Breast epithelium (tissue), 3 donors: ENCODE data around the gene PDPK1.
"Not testable (repeated sequence)": the region's sequence is repeated elsewhere in the genome, so short reads cannot be mapped to it uniquely, and the experiment has no call there.

Experiments used
- POLR2AphosphoS5 ChIP-seq, 3 donors: sonication (generic); formaldehyde crosslinking; IDR thresholded peaks; one replicate each; pipeline ENCODE4 v1.6.1; 2017; ENCODE audit warnings: antibody characterized with exemption in 3 of 3
- TF ChIP-seq, protein P1 (sequence below), 3 donors: fragments of 450-650 bp; IDR thresholded peaks; one replicate each; pipeline ENCODE4 v1.5.1; 2016 to 2017; ENCODE audit warnings: antibody characterized with exemption in 3 of 3, mild to moderate bottlenecking in 3 of 3, moderate library complexity in 3 of 3

DNA sequence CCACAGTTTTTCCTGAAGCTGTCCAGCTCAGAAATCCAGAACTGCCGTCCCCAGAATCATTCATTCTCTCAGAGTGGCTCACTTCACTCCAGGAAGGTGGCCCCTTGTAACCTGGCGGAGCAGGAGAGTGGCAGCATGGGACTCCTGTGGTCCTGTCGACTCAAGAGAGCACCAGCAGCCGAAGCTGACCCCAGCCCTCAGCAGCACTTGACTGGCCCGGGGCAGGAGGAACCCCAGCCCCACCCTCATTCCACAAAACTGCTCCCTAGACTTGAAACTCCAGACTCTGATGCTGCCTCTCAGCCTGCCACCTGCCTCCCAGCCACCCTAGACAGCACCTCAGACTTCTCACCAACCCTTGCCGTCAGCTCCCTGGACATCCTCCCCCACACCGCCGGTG lies 83.6 kb downstream of the PDPK1 start:
- TF ChIP-seq, protein P1, sequence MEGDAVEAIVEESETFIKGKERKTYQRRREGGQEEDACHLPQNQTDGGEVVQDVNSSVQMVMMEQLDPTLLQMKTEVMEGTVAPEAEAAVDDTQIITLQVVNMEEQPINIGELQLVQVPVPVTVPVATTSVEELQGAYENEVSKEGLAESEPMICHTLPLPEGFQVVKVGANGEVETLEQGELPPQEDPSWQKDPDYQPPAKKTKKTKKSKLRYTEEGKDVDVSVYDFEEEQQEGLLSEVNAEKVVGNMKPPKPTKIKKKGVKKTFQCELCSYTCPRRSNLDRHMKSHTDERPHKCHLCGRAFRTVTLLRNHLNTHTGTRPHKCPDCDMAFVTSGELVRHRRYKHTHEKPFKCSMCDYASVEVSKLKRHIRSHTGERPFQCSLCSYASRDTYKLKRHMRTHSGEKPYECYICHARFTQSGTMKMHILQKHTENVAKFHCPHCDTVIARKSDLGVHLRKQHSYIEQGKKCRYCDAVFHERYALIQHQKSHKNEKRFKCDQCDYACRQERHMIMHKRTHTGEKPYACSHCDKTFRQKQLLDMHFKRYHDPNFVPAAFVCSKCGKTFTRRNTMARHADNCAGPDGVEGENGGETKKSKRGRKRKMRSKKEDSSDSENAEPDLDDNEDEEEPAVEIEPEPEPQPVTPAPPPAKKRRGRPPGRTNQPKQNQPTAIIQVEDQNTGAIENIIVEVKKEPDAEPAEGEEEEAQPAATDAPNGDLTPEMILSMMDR (IDR thresholded peaks at IDR 0.05), result not testable (repeated sequence)
- not testable (repeated sequence) for TF ChIP-seq POLR2AphosphoS5 (IDR thresholded peaks at IDR 0.05)
